Spleen (tissue), 11 donors: ENCODE data around the gene TENT5C. TPM values are rescaled to one million over a fixed set of nuclear protein-coding genes. Genes with fewer than 3 reads are reported as not detected.

Experiments
- DNase-seq: peaks from one replicate; pipeline ENCODE4 v3.0.0-alpha.2; 2020
- H3K27ac ChIP-seq, 8 donors: fragments of 200-600 bp; sonication (generic) in 7 of 8; 1 replicate in 4 of 8; 2 replicates in 4 of 8; pipeline versions ENCODE4 v1.5.0 to v1.8.0; 2016 to 2021; ENCODE audit warnings: inconsistent platforms in 4 of 8, mild to moderate bottlenecking in 4 of 8, moderate library complexity in 1 of 8
- H3K27me3 ChIP-seq, 7 donors: fragments of 200-600 bp; sonication (generic) in 6 of 7; replicated peaks in 1 of 7; 1 replicate in 4 of 7; 2 replicates in 3 of 7; pipeline versions ENCODE4 v1.5.0 to v1.8.0; 2016 to 2021; ENCODE audit warnings: inconsistent platforms in 3 of 7, mild to moderate bottlenecking in 1 of 7
- H3K36me3 ChIP-seq, 6 donors: fragments of 200-600 bp; sonication (generic) in 5 of 6; 1 replicate in 4 of 6; 2 replicates in 2 of 6; pipeline versions ENCODE4 v1.5.0 to v1.8.0; 2016 to 2021; ENCODE audit warnings: inconsistent platforms in 2 of 6
- H3K4me1 ChIP-seq, 6 donors: fragments of 200-600 bp; sonication (generic) in 5 of 6; 1 replicate in 3 of 6; 2 replicates in 3 of 6; pipeline versions ENCODE4 v1.5.0 to v1.8.0; 2016 to 2021; ENCODE audit warnings: inconsistent platforms in 3 of 6
- H3K4me3 ChIP-seq, 8 donors: fragments of 200-600 bp; sonication (generic) in 7 of 8; 1 replicate in 4 of 8; 2 replicates in 4 of 8; pipeline versions ENCODE4 v1.5.0 to v1.8.0; 2016 to 2021; ENCODE audit warnings: inconsistent platforms in 4 of 8, mild to moderate bottlenecking in 4 of 8, moderate library complexity in 2 of 8
- H3K9me3 ChIP-seq, 8 donors: fragments of 200-600 bp; sonication (generic) in 7 of 8; 1 replicate in 4 of 8; 2 replicates in 4 of 8; pipeline versions ENCODE4 v1.5.0 to v1.8.0; 2016 to 2021; ENCODE audit warnings: inconsistent platforms in 4 of 8
- CTCF ChIP-seq, 11 experiments: fragments of 200-600 bp in 7 of 11; fragments of 450-650 bp in 4 of 11; sonication (generic) in 4 of 11; IDR thresholded peaks in 8 of 11; conservative IDR thresholded peaks in 3 of 11; 1 replicate in 7 of 11; 2 replicates in 4 of 11; pipeline versions ENCODE4 v1.4.0 to v1.8.0; 2016 to 2021; ENCODE audit warnings: antibody characterized with exemption in 11 of 11, inconsistent platforms in 4 of 11, mild to moderate bottlenecking in 1 of 11
- POLR2A ChIP-seq, 3 donors: fragments of 450-650 bp; IDR thresholded peaks; one replicate each; pipeline ENCODE4 v1.5.1; 2017; ENCODE audit warnings: antibody characterized with exemption in 3 of 3, mild to moderate bottlenecking in 1 of 3
- POLR2AphosphoS5 ChIP-seq, 3 donors: sonication (generic); formaldehyde crosslinking; IDR thresholded peaks; one replicate each; pipeline ENCODE4 v1.5.1; 2017; ENCODE audit warnings: antibody characterized with exemption in 3 of 3
- WGBS, 5 donors: extraction: QIAGEN DNeasy Blood & Tissue Kit in 3 of 5; methylation state at CpG; one replicate each; pipeline versions ENCODE4 v1.1.5 to v1.1.7; 2013 to 2018; 5-methylcytosine and 5-hydroxymethylcytosine counted together
- intact Hi-C: fragments of 100-400 bp; cut with DNase I; formaldehyde crosslinking; loops from one replicate; pipeline ENCODE4 v1.15.0; 2023; ENCODE audit warnings: low total_unique reads
- polyA plus RNA-seq, 3 donors: library from polyadenylated mRNA; stranded (reverse); fragments of 200-250 nt; gene quantifications; one replicate each; pipeline ENCODE4 v1.2.1, GENCODE V29; 2013
- total RNA-seq, 7 donors: library from RNA; depleted of rRNA in 3 of 7; stranded (reverse); fragments of >200 nt in 3 of 7; fragmentation: NEBNext Ultra II Directional in 4 of 7; extraction: Animal tissue kit (Norgen Biotek cat#: 25700) in 4 of 7; gene quantifications; one replicate each; pipeline versions ENCODE4 v1.1.0 to v1.2.1, GENCODE V29; 2016 to 2021
- donor health status: healthy with polysubstance abuse.
- donor health status: DM: no; HTN: no; CAD: no; lungs with moderate emphysema.
- donor health status: DM: no; HTN: no; CAD: no.
- donor health status: Bipolar disorder and iron deficiency.
- donor health status: healthy.
- donor health status: DM: no; HTN: no; CAD: no.
- donor health status: DM: yes; HTN: yes; CAD: no.

The TENT5C gene
- total and polyA plus RNA-seq, 10 donors: 5.6 to 181 (median 37.0) TPM

DNA sequence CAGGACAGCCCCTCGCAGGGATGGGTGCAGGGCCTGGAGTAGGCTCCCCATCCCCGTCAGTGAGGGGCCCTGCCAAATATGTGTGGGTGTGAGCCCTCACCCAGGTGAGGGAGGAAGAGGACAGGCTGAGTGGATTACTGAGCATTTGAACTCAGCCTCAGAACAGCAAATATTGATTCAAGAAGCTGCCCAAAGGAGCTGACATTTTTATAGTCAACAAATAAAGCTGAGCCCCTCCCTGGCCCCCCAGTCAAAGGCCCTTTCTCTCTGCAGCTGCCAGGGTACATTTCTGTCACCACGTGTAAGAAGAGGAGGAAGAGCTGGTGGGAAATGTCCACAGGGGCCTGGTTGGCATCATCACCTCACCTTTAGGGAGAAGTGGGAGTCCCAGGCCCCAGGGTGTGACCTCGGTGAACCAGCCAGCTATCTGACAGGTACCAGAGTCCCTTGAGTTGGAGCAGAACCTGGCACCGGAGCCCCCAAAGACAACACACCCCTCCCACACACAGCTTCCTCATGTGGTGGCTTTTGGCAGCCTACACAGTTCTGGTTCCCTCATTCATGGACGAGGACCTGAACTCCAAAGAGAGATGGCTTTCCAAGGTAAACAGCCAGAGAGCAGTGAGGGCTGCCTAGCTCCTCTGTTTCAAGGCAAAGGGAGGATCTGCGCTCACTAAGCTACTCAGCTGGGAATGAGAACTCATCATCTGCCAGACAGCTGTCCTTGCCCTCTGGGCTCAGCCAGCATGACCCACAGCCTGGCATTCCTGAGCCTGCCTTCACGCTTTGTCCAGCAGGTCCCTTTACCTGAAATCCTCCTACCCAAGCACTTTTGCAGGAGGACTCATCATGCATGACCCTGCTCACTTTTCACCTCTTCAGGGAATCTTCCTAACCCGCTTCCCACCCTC, 43.0 kb upstream of the TENT5C start:
- H3K27ac ChIP-seq: no peak overlapping the region
- H3K4me3 ChIP-seq: no peak overlapping the region
- H3K9me3 ChIP-seq: peaks cover 0 to 10% (median 4%) of the 10 kb centered on the region in 8 donors
- H3K27me3 ChIP-seq: no peaks in the 10 kb centered on the region
- WGBS, 5 donors: 65 to 86% (median 71%) methylated on average over 9 of the region's 9 CpGs
- intact Hi-C loops: no loop called here
- TF ChIP-seq POLR2A (IDR thresholded peaks at IDR 0.05) (no peak), POLR2AphosphoS5 (IDR thresholded peaks at IDR 0.05) (no peak), CTCF (IDR thresholded peaks at IDR 0.05 in 8 of 11, conservative IDR thresholded peaks at IDR 0.05 in 3 of 11) (no peak)
- H3K4me1 ChIP-seq: no peaks in the 10 kb centered on the region
- no peaks in the 10 kb centered on the region for H3K36me3 ChIP-seq
- DNase-seq: no peak

DNA sequence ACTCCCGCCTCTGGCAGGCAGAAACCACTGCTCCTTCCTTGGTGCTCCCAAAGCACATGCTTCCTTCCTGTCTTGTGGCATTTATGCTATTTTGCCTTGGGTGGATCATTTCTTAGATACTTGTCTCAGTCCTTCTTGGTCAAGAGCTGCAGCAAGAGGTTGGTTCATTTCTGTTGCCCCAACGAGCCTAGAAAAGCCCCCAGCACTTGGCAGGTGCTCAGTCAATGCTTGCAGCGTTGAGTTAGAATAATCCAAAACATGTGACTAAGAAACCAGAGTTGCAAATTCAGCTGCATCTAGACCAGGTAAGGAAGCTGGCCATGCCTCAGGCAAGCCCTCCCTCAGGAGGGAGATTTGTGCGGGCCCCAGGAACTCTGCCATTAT, 42.4 kb upstream of the TENT5C start:
- Histone ChIP-seq H3K27me3 (no peaks in the 10 kb centered on the region), H3K4me1 (no peaks in the 10 kb centered on the region), H3K27ac (no peak overlapping the region), H3K36me3 (no peaks in the 10 kb centered on the region), H3K9me3 (peaks cover 0 to 10% (median 4%) of the 10 kb centered on the region in 8 donors), H3K4me3 (no peak overlapping the region)
- intact Hi-C loops: no loop called here
- DNase-seq: no peak
- no peak for TF ChIP-seq CTCF (IDR thresholded peaks at IDR 0.05 in 8 of 11, conservative IDR thresholded peaks at IDR 0.05 in 3 of 11)
- no peak for TF ChIP-seq POLR2AphosphoS5 (IDR thresholded peaks at IDR 0.05)
- TF ChIP-seq POLR2A (IDR thresholded peaks at IDR 0.05): no peak
- WGBS, 5 donors: 81 to 90% (median 82%) methylated on average over 4 of the region's 4 CpGs

GRCh38 chr1:117564227-117565075, 41.4 kb upstream of the TENT5C start:
- no peak for TF ChIP-seq CTCF (IDR thresholded peaks at IDR 0.05 in 8 of 11, conservative IDR thresholded peaks at IDR 0.05 in 3 of 11)
- no peak for TF ChIP-seq POLR2AphosphoS5 (IDR thresholded peaks at IDR 0.05)
- no peak for TF ChIP-seq POLR2A (IDR thresholded peaks at IDR 0.05)
- 64 to 76% (median 68%) methylated on average over 7 to 8 of the region's 8 CpGs for WGBS, 5 donors
- DNase-seq: no peak

More at GRCh38 chr1:117564227-117565075, 41.4 kb upstream of the TENT5C start:
- Histone ChIP-seq H3K36me3 (no peaks in the 10 kb centered on the region), H3K27ac (no peak overlapping the region), H3K4me3 (no peak overlapping the region), H3K27me3 (no peaks in the 10 kb centered on the region), H3K9me3 (peaks cover 0 to under 1% (median 0%) of the 10 kb centered on the region in 8 donors), H3K4me1 (no peaks in the 10 kb centered on the region)
- intact Hi-C loops: no loop called here
